Hindlimb muscle (tissue), 1 donor: ENCODE measurements around the gene TNFRSF25. TPM values are rescaled to one million over a fixed set of nuclear protein-coding genes. Genes with fewer than 3 reads are reported as not detected.
"Not testable (repeated sequence)": the region's sequence is repeated elsewhere in the genome, so short reads cannot be mapped to it uniquely, and the experiment has no call there.

ENCODE experiments used
- DNase-seq: peaks from one replicate; pipeline ENCODE4 v3.0.0-alpha.2; 2013
- polyA plus RNA-seq: library from polyadenylated mRNA; unstranded; fragments of 120-200 nt; gene quantifications from one replicate; pipeline ENCODE4 v1.2.1, GENCODE V29; 2013; ENCODE audit not compliant: insufficient read length

Gene TNFRSF25
- polyA plus RNA-seq, 1 donor, result 14.7 TPM

GRCh38 chr1:6450005-6450450 lies 15.9 kb downstream of the TNFRSF25 start:
- no peak for DNase-seq

GRCh38 chr1:6448749-6449631 lies 17.0 kb downstream of the TNFRSF25 start:
- no peak for DNase-seq

- no peak for DNase-seq
These were observed 17.9 kb downstream of the TNFRSF25 start for GRCh38 chr1:6447818-6448748.

- DNase-seq, result no peak
These were observed 18.8 kb downstream of the TNFRSF25 start for GRCh38 chr1:6447016-6447817.

- no peak for DNase-seq
These were observed 19.3 kb downstream of the TNFRSF25 start for GRCh38 chr1:6446665-6447015.

- not testable (repeated sequence) for DNase-seq
These were observed 20.0 kb downstream of the TNFRSF25 start for GRCh38 chr1:6445929-6446328.

- no peak for DNase-seq
These were observed 20.8 kb downstream of the TNFRSF25 start for GRCh38 chr1:6445062-6445763.

GRCh38 chr1:6444377-6444776 lies 21.6 kb downstream of the TNFRSF25 start:
- no peak for DNase-seq

GRCh38 chr1:6443339-6444115 lies 22.4 kb downstream of the TNFRSF25 start:
- no peak for DNase-seq

- no peak for DNase-seq
These were observed 24.4 kb downstream of the TNFRSF25 start for GRCh38 chr1:6441586-6441985.

GRCh38 chr1:6440198-6441126 lies 25.5 kb downstream of the TNFRSF25 start:
- no peak for DNase-seq

- DNase-seq, result peak; percentile 41
These were observed 27.9 kb downstream of the TNFRSF25 start for GRCh38 chr1:6438047-6438525.

GRCh38 chr1:6437012-6437700 lies 28.8 kb downstream of the TNFRSF25 start:
- DNase-seq, result not testable (repeated sequence)

- DNase-seq, result not testable (repeated sequence)
These were observed 29.7 kb downstream of the TNFRSF25 start for GRCh38 chr1:6436277-6436676.

- no peak for DNase-seq
These were observed 30.4 kb downstream of the TNFRSF25 start for GRCh38 chr1:6435547-6435946.

GRCh38 chr1:6435129-6435528 lies 30.8 kb downstream of the TNFRSF25 start:
- DNase-seq, result no peak

- no peak for DNase-seq
These were observed 31.8 kb downstream of the TNFRSF25 start for GRCh38 chr1:6434186-6434585.

- DNase-seq, result not testable (repeated sequence)
These were observed 34.1 kb downstream of the TNFRSF25 start for GRCh38 chr1:6431645-6432579.
